ENCODE measurements around the gene COG8.

DNA sequence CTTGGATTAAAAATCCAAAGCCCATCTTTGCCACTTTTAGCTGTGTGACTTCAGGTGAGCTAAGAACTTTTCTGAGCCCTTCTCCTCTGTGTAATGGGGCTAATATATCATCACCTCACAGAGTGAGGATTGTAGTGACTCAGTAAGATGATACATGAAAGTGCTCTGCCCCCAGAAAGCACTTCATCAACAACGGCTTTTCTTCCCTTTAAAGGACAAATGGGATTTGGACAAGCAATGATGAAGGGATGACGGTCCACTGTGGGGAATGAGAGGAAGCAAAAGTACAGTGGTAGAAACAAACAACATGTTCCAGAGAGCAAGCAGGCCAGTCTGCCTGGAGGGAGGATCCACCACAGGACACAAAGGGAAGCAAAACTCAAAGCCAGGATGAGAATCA, 26.5 kb upstream of the COG8 start:
- TF ChIP-seq POLR2A (IDR thresholded peaks at IDR 0.05) = no peak
- TF ChIP-seq, protein P1, sequence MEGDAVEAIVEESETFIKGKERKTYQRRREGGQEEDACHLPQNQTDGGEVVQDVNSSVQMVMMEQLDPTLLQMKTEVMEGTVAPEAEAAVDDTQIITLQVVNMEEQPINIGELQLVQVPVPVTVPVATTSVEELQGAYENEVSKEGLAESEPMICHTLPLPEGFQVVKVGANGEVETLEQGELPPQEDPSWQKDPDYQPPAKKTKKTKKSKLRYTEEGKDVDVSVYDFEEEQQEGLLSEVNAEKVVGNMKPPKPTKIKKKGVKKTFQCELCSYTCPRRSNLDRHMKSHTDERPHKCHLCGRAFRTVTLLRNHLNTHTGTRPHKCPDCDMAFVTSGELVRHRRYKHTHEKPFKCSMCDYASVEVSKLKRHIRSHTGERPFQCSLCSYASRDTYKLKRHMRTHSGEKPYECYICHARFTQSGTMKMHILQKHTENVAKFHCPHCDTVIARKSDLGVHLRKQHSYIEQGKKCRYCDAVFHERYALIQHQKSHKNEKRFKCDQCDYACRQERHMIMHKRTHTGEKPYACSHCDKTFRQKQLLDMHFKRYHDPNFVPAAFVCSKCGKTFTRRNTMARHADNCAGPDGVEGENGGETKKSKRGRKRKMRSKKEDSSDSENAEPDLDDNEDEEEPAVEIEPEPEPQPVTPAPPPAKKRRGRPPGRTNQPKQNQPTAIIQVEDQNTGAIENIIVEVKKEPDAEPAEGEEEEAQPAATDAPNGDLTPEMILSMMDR (IDR thresholded peaks at IDR 0.05) = no peak
